HepG2 (cell line): ENCODE data around the gene JKAMP. TPM values are rescaled to one million over a fixed set of nuclear protein-coding genes. Genes with fewer than 3 reads are reported as not detected.

ENCODE experiments used
- ATAC-seq: fragments of 200-7000 bp; cut with Tn5 transposase; 3 replicates; pipeline ENCODE4 v1.9.1; 2020; ENCODE audit warnings: mild to moderate bottlenecking, moderate library complexity
- BruUV-seq: library from RNA; stranded (reverse); fragments of 400-500 nt; replicated peaks from 2 replicates; lab custom pipeline; 2021; lab: Mats Ljungman, UMichigan
- CTCF ChIA-PET: fragments of 300-600 bp; formaldehyde crosslinking; extraction: SDS; loops from one replicate; lab custom pipeline; 2021; ENCODE audit warnings: low total read pairs, inconsistent platforms, low intra/inter-chr PET ratio; lab: Yijun Ruan, JAX
- POLR2A ChIA-PET: fragments of 350-600 bp; sonication (Branson Sonifier 250); formaldehyde crosslinking; loops from one replicate; lab custom pipeline; 2020; ENCODE audit warnings: antibody characterized with exemption, inconsistent platforms; lab: Yijun Ruan, JAX
- DNase-seq: peaks from one replicate; pipeline ENCODE4 v3.0.0-alpha.2; 2015; ENCODE audit warnings: low spot score
- FAIRE-seq: peaks from 3 replicates; lab custom pipeline; 2011; peaks lifted over from hg19 to GRCh38; lab: Jason Lieb, UNC
- H2AFZ ChIP-seq: one replicate; pipeline ENCODE4 v1.6.1; 2011; ENCODE audit warnings: low read length, inconsistent platforms
- H3K27ac ChIP-seq: fragments of 300-600 bp; 3 replicates; pipeline ENCODE4 v1.8.0; 2011; ENCODE audit warnings: mixed run types, mild to moderate bottlenecking, mixed read lengths, low read length, inconsistent platforms; ENCODE audit not compliant: insufficient read depth; ENCODE audit errors: extremely low read length
- H3K27me3 ChIP-seq, 2 experiments: fragments of 200-600 bp in 1 of 2; 2 replicates in 1 of 2; 3 replicates in 1 of 2; pipeline versions ENCODE4 v1.6.0 to v1.8.0; 2011; ENCODE audit warnings: low read length in 2 of 2, mild to moderate bottlenecking in 2 of 2, moderate library complexity in 2 of 2, inconsistent platforms in 1 of 2; ENCODE audit not compliant: insufficient read depth in 2 of 2, control insufficient read depth in 1 of 2
- H3K36me3 ChIP-seq, 2 experiments: fragments of 200-600 bp in 1 of 2; replicated peaks in 1 of 2; 2 replicates in 1 of 2; 3 replicates in 1 of 2; pipeline versions ENCODE4 v1.5.1 to v1.8.0; 2011; ENCODE audit warnings: low read length in 2 of 2, inconsistent platforms in 1 of 2; ENCODE audit not compliant: insufficient read depth in 2 of 2, control insufficient read depth in 1 of 2
- H3K4me1 ChIP-seq: 2 replicates; pipeline ENCODE4 v1.5.1; 2012; ENCODE audit warnings: low read length, inconsistent platforms; ENCODE audit not compliant: insufficient read depth
- H3K4me2 ChIP-seq: 2 replicates; pipeline ENCODE4 v1.6.0; 2011; ENCODE audit warnings: low read depth, low read length, inconsistent platforms
- H3K4me3 ChIP-seq, 3 experiments: fragments of 200-600 bp in 1 of 3; sonication (generic), shearing (Covaris generic) in 1 of 3; replicated peaks in 1 of 3; 2 replicates each; pipeline ENCODE4 v1.5.1; 2011 to 2016; ENCODE audit warnings: low read length in 3 of 3, inconsistent platforms in 2 of 3, low read depth in 2 of 3, mild to moderate bottlenecking in 2 of 3, control low read depth in 1 of 3, mixed read lengths in 1 of 3; ENCODE audit not compliant: insufficient read depth in 1 of 3
- H3K79me2 ChIP-seq: one replicate; pipeline ENCODE4 v1.6.1; 2011; ENCODE audit warnings: low read length, inconsistent platforms; ENCODE audit not compliant: insufficient read depth
- H3K9ac ChIP-seq: 2 replicates; pipeline ENCODE4 v1.6.0; 2011; ENCODE audit warnings: mild to moderate bottlenecking, low read depth, low read length, inconsistent platforms; ENCODE audit not compliant: insufficient read depth
- H3K9me3 ChIP-seq: 2 replicates; pipeline ENCODE4 v1.5.1; 2012; ENCODE audit warnings: mild to moderate bottlenecking, low read length
- H4K20me1 ChIP-seq: 2 replicates; pipeline ENCODE4 v1.6.0; 2011; ENCODE audit warnings: inconsistent platforms, mild to moderate bottlenecking, low read length, moderate library complexity; ENCODE audit not compliant: insufficient read depth
- CENPBD1 ChIP-seq: sonication (generic); formaldehyde crosslinking; IDR thresholded peaks from 2 replicates; pipeline ENCODE4 v1.8.0; 2022; ENCODE audit warnings: missing genetic modification reagents, low read depth, mild to moderate bottlenecking, borderline replicate concordance
- FOSL2 ChIP-seq: sonication (generic); formaldehyde crosslinking; IDR thresholded peaks from 2 replicates; pipeline ENCODE4 v1.4.0; 2020; ENCODE audit warnings: missing genetic modification reagents
- FOXJ3 ChIP-seq: sonication (generic); formaldehyde crosslinking; IDR thresholded peaks from 2 replicates; pipeline ENCODE4 v1.4.0; 2020; ENCODE audit warnings: missing genetic modification reagents, mild to moderate bottlenecking, borderline replicate concordance
- HIVEP1 ChIP-seq: sonication (generic); formaldehyde crosslinking; IDR thresholded peaks from 2 replicates; pipeline ENCODE4 v1.4.0; 2020; ENCODE audit warnings: mild to moderate bottlenecking, missing genetic modification reagents
- ISX ChIP-seq: sonication (generic); formaldehyde crosslinking; conservative IDR thresholded peaks from 2 replicates; pipeline ENCODE4 v1.5.0; 2020; ENCODE audit warnings: missing genetic modification reagents
- LRRFIP1 ChIP-seq: sonication (generic); formaldehyde crosslinking; conservative IDR thresholded peaks from 2 replicates; pipeline ENCODE4 v1.4.0; 2020; ENCODE audit warnings: missing genetic modification reagents
- MTERF4 ChIP-seq: sonication (generic); formaldehyde crosslinking; IDR thresholded peaks from 2 replicates; pipeline ENCODE4 v1.8.0; 2023; ENCODE audit warnings: mild to moderate bottlenecking, missing genetic modification reagents
- NAIF1 ChIP-seq: sonication (generic); formaldehyde crosslinking; IDR thresholded peaks from 2 replicates; pipeline ENCODE4 v1.5.0; 2020; ENCODE audit warnings: mild to moderate bottlenecking, missing genetic modification reagents, borderline replicate concordance
- PRMT3 ChIP-seq: sonication (generic); formaldehyde crosslinking; IDR thresholded peaks from 2 replicates; pipeline ENCODE4 v1.8.1; 2022; ENCODE audit warnings: low read depth, mild to moderate bottlenecking, moderate library complexity, missing genetic modification reagents, borderline replicate concordance
- RFXANK ChIP-seq: IDR thresholded peaks from 2 replicates; pipeline ENCODE4 v1.6.1; 2016
- ZFP1 ChIP-seq: IDR thresholded peaks from 2 replicates; pipeline ENCODE4 v1.6.1; 2016
- ZFP91 ChIP-seq: sonication (generic); formaldehyde crosslinking; IDR thresholded peaks from 2 replicates; pipeline ENCODE4 v1.9.0; 2022; ENCODE audit warnings: missing genetic modification reagents, mild to moderate bottlenecking, borderline replicate concordance
- ZNF496 ChIP-seq: sonication (generic); formaldehyde crosslinking; IDR thresholded peaks from 2 replicates; pipeline ENCODE4 v1.8.1; 2023; ENCODE audit warnings: mild to moderate bottlenecking, moderate library complexity, missing genetic modification reagents; ENCODE audit not compliant: insufficient replicate concordance
- ZNF598 ChIP-seq: sonication (generic); formaldehyde crosslinking; IDR thresholded peaks from 2 replicates; pipeline ENCODE4 v1.5.1; 2020; ENCODE audit warnings: mild to moderate bottlenecking, missing genetic modification reagents, borderline replicate concordance
- ZNF740 ChIP-seq: sonication (generic); formaldehyde crosslinking; IDR thresholded peaks from 2 replicates; pipeline ENCODE4 v1.4.0; 2020; ENCODE audit warnings: missing genetic modification reagents
- ZSCAN25 ChIP-seq: sonication (generic); formaldehyde crosslinking; IDR thresholded peaks from 2 replicates; pipeline ENCODE4 v1.8.0; 2022; ENCODE audit warnings: mild to moderate bottlenecking, missing genetic modification reagents
- WGBS: methylation state at CpG from one replicate; pipeline ENCODE4 v1.1.6; 2017; ENCODE audit warnings: low lambda C conversion rate; 5-methylcytosine and 5-hydroxymethylcytosine counted together
- in situ Hi-C: cut with HindIII; loops from 2 replicates; pipeline ENCODE4 v1.10.0; 2017; ENCODE audit warnings: low pct_unique_long_range_greater_than_20kb; ENCODE audit not compliant: extremely low pct_ligation_motif_present
- intact Hi-C: fragments of 100-400 bp; cut with micrococcal nuclease; formaldehyde crosslinking; loops from one replicate; pipeline ENCODE4 v1.10.0; 2022; ENCODE audit not compliant: unreplicated experiment
- polyA plus RNA-seq, 8 experiments: library from polyadenylated mRNA; depleted of rRNA in 3 of 8; stranded (reverse) in 7 of 8; unstranded in 1 of 8; fragments of >200 nt; fragmentation: Illumina TruSeq in 4 of 8; extraction: Trizol in 4 of 8; gene quantifications; 2 replicates each; pipeline versions ENCODE4 v1.2.1 to v1.2.3, GENCODE V29; 2011 to 2016; ENCODE audit warnings: low read depth in 4 of 8, missing spikeins in 1 of 8, mixed read lengths in 1 of 8; ENCODE audit not compliant: insufficient read depth in 1 of 8
- total RNA-seq, 5 experiments: library from RNA; depleted of rRNA; stranded (reverse); fragments of >200 nt; fragmentation: Illumina TruSeq; extraction: Trizol; gene quantifications; 2 replicates each; pipeline ENCODE4 v1.2.3, GENCODE V29; 2016; ENCODE audit warnings: low read depth in 1 of 5

Gene JKAMP
- total and polyA plus RNA-seq, 2 of the 13 experiments (the other 11 are each of a cell fraction or from before 2014, with no cell fraction given): 56.4 to 135 TPM

- ChIA-PET POLR2A (no interaction called here), CTCF (no interaction called here)
- H4K20me1 ChIP-seq: no peaks in the 10 kb centered on the region
- peaks cover 0 to 5% of the 10 kb centered on the region in 2 experiments; a peak in 1 of 5 replicates for H3K36me3 ChIP-seq
- H3K9ac ChIP-seq: no peak overlapping the region
- H3K4me3 ChIP-seq: no peak overlapping the region
- H3K4me1 ChIP-seq: no peaks in the 10 kb centered on the region
- no peak for FAIRE-seq
- no peak overlapping the region for H3K27ac ChIP-seq
- no peak overlapping the region for H3K4me2 ChIP-seq
- no peaks in the 10 kb centered on the region for H3K27me3 ChIP-seq
- in situ Hi-C loops (no loop called here), intact Hi-C loops (no loop called here)
- no peaks in the 10 kb centered on the region for H3K79me2 ChIP-seq
- WGBS: 100% methylated on average over 1 of the region's 1 CpG
- no peak for TF ChIP-seq NAIF1 (CRISPR knock-in tag)
- TF ChIP-seq ZSCAN25 (CRISPR knock-in tag): no peak
- no peak for TF ChIP-seq ZNF496
- TF ChIP-seq PRMT3 (CRISPR knock-in tag): no peak
- no peak for TF ChIP-seq FOXJ3 (CRISPR knock-in tag)
- TF ChIP-seq ZFP1 (CRISPR knock-in tag): no peak
- TF ChIP-seq HIVEP1 (CRISPR knock-in tag): no peak
- TF ChIP-seq MTERF4 (CRISPR knock-in tag): no peak
- no peak for TF ChIP-seq FOSL2 (CRISPR knock-in tag)
- TF ChIP-seq ZFP91 (CRISPR knock-in tag): no peak
- TF ChIP-seq ZNF598 (CRISPR knock-in tag): no peak
- TF ChIP-seq RFXANK (CRISPR knock-in tag): no peak
- no peak for TF ChIP-seq CENPBD1 (CRISPR knock-in tag)
- no peak for TF ChIP-seq LRRFIP1
- TF ChIP-seq ISX (CRISPR knock-in tag): no peak
- no peak for TF ChIP-seq ZNF740 (CRISPR knock-in tag)
- BruUV-seq: no TSS peak
- ATAC-seq: no peak
- H2AFZ ChIP-seq: no peak overlapping the region
- H3K9me3 ChIP-seq: no peaks in the 10 kb centered on the region
- no peak for DNase-seq
Measured at GRCh38 chr14:59455411-59455810, 28.9 kb upstream of the JKAMP start.
